Epithelial cell of proximal tubule (primary cell): ENCODE results near the gene OSBPL9. TPM values are rescaled to one million over a fixed set of nuclear protein-coding genes. Genes with fewer than 3 reads are reported as not detected.

Experiments used
- DNase-seq: peaks from one replicate; pipeline ENCODE4 v3.0.0-alpha.2; 2011; ENCODE audit warnings: low read depth
- H3K4me3 ChIP-seq: 2 replicates; pipeline ENCODE4 v1.5.1; 2011; ENCODE audit warnings: low read depth, mild to moderate bottlenecking, low read length
- total RNA-seq: library from RNA; depleted of rRNA; stranded (reverse); fragments of >200 nt; gene quantifications from 2 replicates; pipeline ENCODE4 v1.2.3, GENCODE V29; 2015
- TF ChIP-seq, protein P1 (sequence below): conservative IDR thresholded peaks from 2 replicates; pipeline ENCODE4 v1.5.1; 2012; ENCODE audit warnings: low read depth, mild to moderate bottlenecking, low read length

Gene OSBPL9, protein sequence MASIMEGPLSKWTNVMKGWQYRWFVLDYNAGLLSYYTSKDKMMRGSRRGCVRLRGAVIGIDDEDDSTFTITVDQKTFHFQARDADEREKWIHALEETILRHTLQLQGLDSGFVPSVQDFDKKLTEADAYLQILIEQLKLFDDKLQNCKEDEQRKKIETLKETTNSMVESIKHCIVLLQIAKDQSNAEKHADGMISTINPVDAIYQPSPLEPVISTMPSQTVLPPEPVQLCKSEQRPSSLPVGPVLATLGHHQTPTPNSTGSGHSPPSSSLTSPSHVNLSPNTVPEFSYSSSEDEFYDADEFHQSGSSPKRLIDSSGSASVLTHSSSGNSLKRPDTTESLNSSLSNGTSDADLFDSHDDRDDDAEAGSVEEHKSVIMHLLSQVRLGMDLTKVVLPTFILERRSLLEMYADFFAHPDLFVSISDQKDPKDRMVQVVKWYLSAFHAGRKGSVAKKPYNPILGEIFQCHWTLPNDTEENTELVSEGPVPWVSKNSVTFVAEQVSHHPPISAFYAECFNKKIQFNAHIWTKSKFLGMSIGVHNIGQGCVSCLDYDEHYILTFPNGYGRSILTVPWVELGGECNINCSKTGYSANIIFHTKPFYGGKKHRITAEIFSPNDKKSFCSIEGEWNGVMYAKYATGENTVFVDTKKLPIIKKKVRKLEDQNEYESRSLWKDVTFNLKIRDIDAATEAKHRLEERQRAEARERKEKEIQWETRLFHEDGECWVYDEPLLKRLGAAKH
- 62.6 and 69.7 TPM in 2 replicates for total RNA-seq

- peak within 1 kb of the TSS; percentile 84 for H3K4me3 ChIP-seq
- DNase-seq: peak; percentile 67
- TF ChIP-seq, protein P1, sequence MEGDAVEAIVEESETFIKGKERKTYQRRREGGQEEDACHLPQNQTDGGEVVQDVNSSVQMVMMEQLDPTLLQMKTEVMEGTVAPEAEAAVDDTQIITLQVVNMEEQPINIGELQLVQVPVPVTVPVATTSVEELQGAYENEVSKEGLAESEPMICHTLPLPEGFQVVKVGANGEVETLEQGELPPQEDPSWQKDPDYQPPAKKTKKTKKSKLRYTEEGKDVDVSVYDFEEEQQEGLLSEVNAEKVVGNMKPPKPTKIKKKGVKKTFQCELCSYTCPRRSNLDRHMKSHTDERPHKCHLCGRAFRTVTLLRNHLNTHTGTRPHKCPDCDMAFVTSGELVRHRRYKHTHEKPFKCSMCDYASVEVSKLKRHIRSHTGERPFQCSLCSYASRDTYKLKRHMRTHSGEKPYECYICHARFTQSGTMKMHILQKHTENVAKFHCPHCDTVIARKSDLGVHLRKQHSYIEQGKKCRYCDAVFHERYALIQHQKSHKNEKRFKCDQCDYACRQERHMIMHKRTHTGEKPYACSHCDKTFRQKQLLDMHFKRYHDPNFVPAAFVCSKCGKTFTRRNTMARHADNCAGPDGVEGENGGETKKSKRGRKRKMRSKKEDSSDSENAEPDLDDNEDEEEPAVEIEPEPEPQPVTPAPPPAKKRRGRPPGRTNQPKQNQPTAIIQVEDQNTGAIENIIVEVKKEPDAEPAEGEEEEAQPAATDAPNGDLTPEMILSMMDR: no peak
Measured at GRCh38 chr1:51616903-51617708, at the start of gene OSBPL9. OSBPL9 (plus strand) TSS chr1:51617092; CDS start chr1:51617111, 19 bp downstream.

DNA sequence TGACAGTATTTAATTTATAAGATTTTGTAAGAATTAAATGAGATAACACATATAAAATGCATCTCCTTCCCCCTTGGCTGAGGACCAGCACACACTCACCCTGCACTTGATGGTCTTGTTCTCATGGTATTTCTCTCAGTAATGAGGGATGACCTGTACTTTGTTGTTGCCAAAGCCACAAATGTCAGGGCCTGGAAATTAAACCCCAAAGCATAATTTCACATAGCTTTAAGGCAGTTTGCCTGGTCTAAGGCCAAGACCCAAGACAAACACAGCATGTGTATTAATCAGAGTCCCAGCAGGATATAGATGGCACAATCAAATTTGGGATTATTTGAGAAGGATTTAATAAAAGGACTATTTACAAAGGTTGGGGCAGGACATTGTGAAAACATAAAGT lies 49.2 kb upstream of the OSBPL9 start:
- no peak for DNase-seq
- H3K4me3 ChIP-seq: no peak overlapping the region
- TF ChIP-seq, protein P1: no peak

GRCh38 chr1:51568231-51568935 lies 48.5 kb upstream of the OSBPL9 start:
- no peak overlapping the region for H3K4me3 ChIP-seq
- no peak for DNase-seq
- TF ChIP-seq, protein P1: no peak

GRCh38 chr1:51569284-51570062 lies 47.4 kb upstream of the OSBPL9 start:
- no peak overlapping the region for H3K4me3 ChIP-seq
- peak; percentile 76 for DNase-seq
- TF ChIP-seq, protein P1: peak; percentile 11

DNA sequence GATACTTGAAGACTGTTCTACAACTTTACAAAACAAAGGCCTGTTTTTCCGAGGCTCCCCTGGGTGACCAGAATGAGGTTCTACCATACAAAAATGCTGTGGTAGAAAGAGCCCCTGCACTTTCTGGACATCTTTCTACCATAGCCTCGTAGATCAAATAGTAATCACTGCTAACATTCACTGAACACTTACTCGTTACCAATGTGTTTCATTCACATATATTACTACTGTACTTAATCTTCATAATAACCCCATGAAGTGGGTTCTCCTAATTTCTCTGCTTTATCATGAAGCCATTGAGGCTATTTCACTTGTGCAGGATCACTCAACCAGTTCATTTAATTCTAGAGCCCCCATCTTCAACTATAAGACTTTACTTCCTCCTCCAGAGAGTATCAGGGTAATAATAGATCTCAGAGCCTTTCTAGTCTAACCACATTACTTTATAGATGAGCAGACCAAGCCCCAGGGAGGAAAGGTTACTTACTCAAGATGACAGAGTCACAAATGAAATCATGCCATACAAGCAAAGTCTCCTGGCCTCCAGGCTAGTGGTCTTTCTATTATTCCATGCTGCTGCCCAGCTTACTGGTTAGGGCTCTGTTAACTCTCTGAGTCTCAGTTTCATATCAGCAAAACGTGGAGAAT lies 46.7 kb upstream of the OSBPL9 start:
- DNase-seq: no peak
- TF ChIP-seq, protein P1: no peak
- no peak overlapping the region for H3K4me3 ChIP-seq
